Stomach (tissue), 9 donors: ENCODE results near the gene SLC6A3. TPM values are rescaled to one million over a fixed set of nuclear protein-coding genes. Genes with fewer than 3 reads are reported as not detected.

ENCODE experiments used
- DNase-seq, 2 donors: peaks; one replicate each; pipeline versions ENCODE4 v3.0.0 to v3.0.0-alpha.2; 2013 to 2019
- H3K27ac ChIP-seq, 5 donors: fragments of 200-600 bp in 4 of 5; sonication (generic) in 4 of 5; one replicate each; pipeline ENCODE4 v1.5.1; 2013 to 2019; ENCODE audit warnings: mild to moderate bottlenecking in 1 of 5, moderate library complexity in 1 of 5
- H3K27me3 ChIP-seq, 3 donors: fragments of 200-600 bp; sonication (generic); one replicate each; pipeline ENCODE4 v1.5.1; 2017 to 2019; ENCODE audit warnings: mixed run types in 1 of 3
- H3K36me3 ChIP-seq, 4 donors: fragments of 200-600 bp; sonication (generic); 1 replicate in 3 of 4; 2 replicates in 1 of 4; pipeline ENCODE4 v1.5.1; 2016 to 2019
- H3K4me1 ChIP-seq, 4 donors: fragments of 200-600 bp; sonication (generic); one replicate each; pipeline ENCODE4 v1.5.1; 2016 to 2019
- H3K4me3 ChIP-seq, 4 donors: fragments of 200-600 bp; sonication (generic) in 3 of 4; one replicate each; pipeline ENCODE4 v1.5.1; 2016 to 2019; ENCODE audit warnings: mild to moderate bottlenecking in 1 of 4
- H3K9me3 ChIP-seq, 4 donors: fragments of 200-600 bp; sonication (generic); one replicate each; pipeline ENCODE4 v1.5.1; 2016 to 2019
- EP300 ChIP-seq: sonication (generic); formaldehyde crosslinking; IDR thresholded peaks from one replicate; pipeline ENCODE4 v1.6.1; 2017; ENCODE audit warnings: antibody characterized with exemption
- POLR2A ChIP-seq, 4 donors: fragments of 450-650 bp; IDR thresholded peaks; one replicate each; pipeline ENCODE4 v1.6.1; 2016; ENCODE audit warnings: antibody characterized with exemption in 4 of 4, control low read depth in 2 of 4, mild to moderate bottlenecking in 1 of 4, moderate library complexity in 1 of 4
- POLR2AphosphoS5 ChIP-seq, 3 donors: sonication (generic); formaldehyde crosslinking; IDR thresholded peaks; one replicate each; pipeline ENCODE4 v1.6.1; 2016; ENCODE audit warnings: antibody characterized with exemption in 3 of 3
- WGBS, 5 donors: extraction: QIAGEN DNeasy Blood & Tissue Kit in 3 of 5; methylation state at CpG; one replicate each; pipeline versions ENCODE4 v1.1.5 to v1.1.7; 2013 to 2018; 5-methylcytosine and 5-hydroxymethylcytosine counted together
- intact Hi-C: fragments of 100-400 bp; cut with DNase I; formaldehyde crosslinking; loops from one replicate; pipeline ENCODE4 v1.15.1; 2023; ENCODE audit warnings: low total_unique reads
- polyA plus RNA-seq, 3 donors: library from polyadenylated mRNA; stranded (reverse); fragments of 200-250 nt; gene quantifications; one replicate each; pipeline ENCODE4 v1.2.3, GENCODE V29; 2013
- total RNA-seq, 5 donors: library from RNA; depleted of rRNA; stranded (reverse); fragments of >200 nt; gene quantifications; one replicate each; pipeline versions ENCODE4 v1.1.0 to v1.2.3, GENCODE V29; 2014 to 2016
- TF ChIP-seq, protein P1 (sequence below), 7 experiments: fragments of 450-650 bp in 4 of 7; fragments of 200-600 bp in 3 of 7; sonication (generic) in 3 of 7; IDR thresholded peaks; one replicate each; pipeline ENCODE4 v1.5.1; 2016 to 2019; ENCODE audit warnings: antibody characterized with exemption in 7 of 7, control low read depth in 2 of 7, mild to moderate bottlenecking in 1 of 7
- donor health status: healthy with polysubstance abuse.
- donor health status: Bipolar disorder and iron deficiency.
- donor health status: healthy.

The SLC6A3 gene
- total and polyA plus RNA-seq, 8 donors, result 0.05 TPM; not detected in 7

DNA sequence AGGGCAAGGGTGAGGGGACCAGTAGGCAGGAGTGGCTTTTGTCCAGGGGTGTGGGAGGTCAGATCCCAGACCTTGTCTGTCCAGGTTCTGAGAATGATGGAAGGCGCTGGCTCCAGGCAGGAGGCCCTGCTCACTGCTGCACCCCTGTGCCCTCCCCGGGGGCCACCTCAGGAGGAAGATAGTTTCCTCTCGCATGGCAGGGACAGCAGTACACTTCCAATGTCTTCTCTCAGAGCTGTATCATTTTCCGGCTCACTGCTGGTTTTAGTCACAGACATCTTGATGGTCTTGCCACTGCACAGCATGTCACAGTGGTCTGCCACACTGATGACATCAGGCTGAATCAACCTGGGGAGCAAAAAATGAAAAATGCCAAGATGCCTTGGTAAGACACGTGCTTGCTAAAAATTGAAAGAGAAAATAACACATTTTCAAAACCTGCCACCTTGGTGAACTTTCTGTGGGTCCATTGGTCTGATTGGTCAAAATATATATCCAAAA lies 3.3 kb upstream of the SLC6A3 start:
- intact Hi-C loops, result no loop called here
- no peak overlapping the region for H3K27ac ChIP-seq
- peaks cover 13 to 27% (median 20%) of the 10 kb centered on the region in 4 donors for H3K4me1 ChIP-seq
- H3K27me3 ChIP-seq, result peaks cover 17 to 54% (median 36%) of the 10 kb centered on the region in 3 donors
- TF ChIP-seq, protein P1, sequence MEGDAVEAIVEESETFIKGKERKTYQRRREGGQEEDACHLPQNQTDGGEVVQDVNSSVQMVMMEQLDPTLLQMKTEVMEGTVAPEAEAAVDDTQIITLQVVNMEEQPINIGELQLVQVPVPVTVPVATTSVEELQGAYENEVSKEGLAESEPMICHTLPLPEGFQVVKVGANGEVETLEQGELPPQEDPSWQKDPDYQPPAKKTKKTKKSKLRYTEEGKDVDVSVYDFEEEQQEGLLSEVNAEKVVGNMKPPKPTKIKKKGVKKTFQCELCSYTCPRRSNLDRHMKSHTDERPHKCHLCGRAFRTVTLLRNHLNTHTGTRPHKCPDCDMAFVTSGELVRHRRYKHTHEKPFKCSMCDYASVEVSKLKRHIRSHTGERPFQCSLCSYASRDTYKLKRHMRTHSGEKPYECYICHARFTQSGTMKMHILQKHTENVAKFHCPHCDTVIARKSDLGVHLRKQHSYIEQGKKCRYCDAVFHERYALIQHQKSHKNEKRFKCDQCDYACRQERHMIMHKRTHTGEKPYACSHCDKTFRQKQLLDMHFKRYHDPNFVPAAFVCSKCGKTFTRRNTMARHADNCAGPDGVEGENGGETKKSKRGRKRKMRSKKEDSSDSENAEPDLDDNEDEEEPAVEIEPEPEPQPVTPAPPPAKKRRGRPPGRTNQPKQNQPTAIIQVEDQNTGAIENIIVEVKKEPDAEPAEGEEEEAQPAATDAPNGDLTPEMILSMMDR (IDR thresholded peaks at IDR 0.05), result no peak
- no peak for TF ChIP-seq POLR2A (IDR thresholded peaks at IDR 0.05)
- no peak for TF ChIP-seq EP300
- TF ChIP-seq POLR2AphosphoS5 (IDR thresholded peaks at IDR 0.05), result no peak
- peaks cover 0 to 13% (median 10%) of the 10 kb centered on the region in 4 donors for H3K9me3 ChIP-seq
- H3K4me3 ChIP-seq, result no peak overlapping the region
- peak in 1 of 2 donors; percentile 10 for DNase-seq
- no peaks in the 10 kb centered on the region for H3K36me3 ChIP-seq
- 63 to 79% (median 75%) methylated on average over 3 to 5 of the region's 5 CpGs for WGBS, 5 donors

DNA sequence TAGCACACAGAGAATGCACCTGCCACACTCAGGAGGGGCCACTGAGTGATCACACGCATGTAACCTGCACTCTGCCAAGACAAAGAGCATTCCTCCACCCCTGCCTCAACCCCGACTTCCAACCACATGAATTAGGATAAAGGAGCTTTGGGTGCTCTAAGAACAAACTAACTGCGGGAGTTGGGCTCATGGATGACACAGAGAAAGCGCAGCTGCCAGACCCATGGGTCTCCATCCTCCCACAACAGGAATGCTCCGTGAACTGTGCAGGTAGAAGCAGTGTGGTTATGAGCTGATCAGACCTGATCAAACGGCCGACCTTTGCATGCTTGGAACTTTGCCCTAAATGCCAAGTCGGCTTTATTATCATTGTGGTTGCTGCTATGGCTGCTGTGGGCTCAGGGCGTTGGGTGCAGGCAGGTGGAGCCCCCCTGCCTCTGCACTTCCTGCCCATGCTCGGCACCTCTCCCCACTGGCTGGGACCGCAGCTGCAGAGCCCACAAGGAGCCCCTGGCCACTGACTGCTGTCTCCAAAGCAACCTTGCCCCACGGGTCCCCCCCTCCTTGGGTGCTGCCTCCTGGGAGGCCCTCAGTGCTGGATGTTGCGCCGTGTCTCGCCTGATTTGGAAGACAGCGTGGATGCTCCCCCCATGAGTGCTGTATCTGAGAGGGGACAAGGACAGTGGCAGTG lies 2.6 kb upstream of the SLC6A3 start:
- intact Hi-C loops, result no loop called here
- TF ChIP-seq POLR2AphosphoS5 (IDR thresholded peaks at IDR 0.05), result no peak
- TF ChIP-seq, protein P1 (IDR thresholded peaks at IDR 0.05), result no peak
- TF ChIP-seq EP300, result no peak
- TF ChIP-seq POLR2A (IDR thresholded peaks at IDR 0.05), result no peak
- 38 to 56% (median 46%) methylated on average over 12 to 16 of the region's 16 CpGs for WGBS, 5 donors
- no peak overlapping the region for H3K27ac ChIP-seq
- H3K36me3 ChIP-seq, result no peaks in the 10 kb centered on the region
- peak; percentile 8 to 26 for DNase-seq
- no peak overlapping the region for H3K4me3 ChIP-seq
- peaks cover 17 to 61% (median 43%) of the 10 kb centered on the region in 3 donors for H3K27me3 ChIP-seq
- H3K9me3 ChIP-seq, result peaks cover 0 to 5% (median 5%) of the 10 kb centered on the region in 4 donors
- H3K4me1 ChIP-seq, result peaks cover 13 to 27% (median 20%) of the 10 kb centered on the region in 4 donors

DNA sequence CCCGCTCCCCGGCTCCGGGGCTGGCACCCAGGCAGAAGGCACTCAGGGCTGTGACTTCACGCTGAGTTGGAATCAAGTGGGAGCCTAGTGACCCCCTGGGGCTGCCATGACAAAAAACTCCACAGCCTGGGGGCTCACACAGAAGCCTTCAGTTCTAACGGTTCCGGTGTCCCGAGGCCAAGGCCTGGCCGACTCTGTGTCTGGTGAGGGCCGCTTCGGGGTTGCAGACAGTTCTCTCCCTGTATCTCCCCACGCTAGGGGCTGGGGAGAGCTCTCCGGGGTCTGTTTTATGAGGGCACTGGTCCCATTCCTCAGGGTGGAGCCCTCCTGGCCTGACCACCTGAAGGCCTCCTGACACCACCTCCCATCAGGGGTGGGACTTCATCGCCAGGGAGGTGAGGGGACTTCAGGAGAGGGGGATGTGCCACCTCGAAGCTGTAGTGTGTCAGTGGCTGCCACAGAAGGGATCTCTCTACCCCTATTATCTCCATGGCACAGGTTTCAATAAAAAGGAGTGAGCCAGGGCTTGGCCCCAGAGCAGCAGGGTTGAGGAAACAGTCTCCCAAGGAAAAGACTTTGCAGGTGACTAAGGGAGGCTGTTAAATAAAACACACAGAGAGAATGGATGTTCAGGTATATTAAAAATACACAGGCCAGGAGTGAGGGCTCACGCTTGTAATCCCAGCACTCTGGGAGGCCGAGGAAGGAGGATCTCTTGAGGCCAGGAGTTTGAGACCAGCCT lies 1.5 kb upstream of the SLC6A3 start:
- peaks cover 13 to 27% (median 20%) of the 10 kb centered on the region in 4 donors for H3K4me1 ChIP-seq
- no peak overlapping the region for H3K4me3 ChIP-seq
- no peak for TF ChIP-seq POLR2AphosphoS5 (IDR thresholded peaks at IDR 0.05)
- TF ChIP-seq, protein P1 (IDR thresholded peaks at IDR 0.05), result no peak
- TF ChIP-seq POLR2A (IDR thresholded peaks at IDR 0.05), result no peak
- no peak for TF ChIP-seq EP300
- peak in 1 of 2 donors; percentile 8 for DNase-seq
- no peaks in the 10 kb centered on the region for H3K9me3 ChIP-seq
- intact Hi-C loops, result no loop called here
- peaks cover 17 to 72% (median 54%) of the 10 kb centered on the region in 3 donors for H3K27me3 ChIP-seq
- H3K36me3 ChIP-seq, result no peaks in the 10 kb centered on the region
- H3K27ac ChIP-seq, result no peak overlapping the region
- 44 to 57% (median 46%) methylated on average over 11 to 16 of the region's 16 CpGs for WGBS, 5 donors
